Measurements from ENCODE around the gene RAB3A. TPM values are rescaled to one million over a fixed set of nuclear protein-coding genes. Genes with fewer than 3 reads are reported as not detected.

RAB3A gene
- total and polyA plus RNA-seq, 9 of the 15 experiments (the other 6 are each of a cell fraction or from before 2014, with no cell fraction given): 0.17 to 5.1 (median 0.90) TPM; not detected in 1

DNA sequence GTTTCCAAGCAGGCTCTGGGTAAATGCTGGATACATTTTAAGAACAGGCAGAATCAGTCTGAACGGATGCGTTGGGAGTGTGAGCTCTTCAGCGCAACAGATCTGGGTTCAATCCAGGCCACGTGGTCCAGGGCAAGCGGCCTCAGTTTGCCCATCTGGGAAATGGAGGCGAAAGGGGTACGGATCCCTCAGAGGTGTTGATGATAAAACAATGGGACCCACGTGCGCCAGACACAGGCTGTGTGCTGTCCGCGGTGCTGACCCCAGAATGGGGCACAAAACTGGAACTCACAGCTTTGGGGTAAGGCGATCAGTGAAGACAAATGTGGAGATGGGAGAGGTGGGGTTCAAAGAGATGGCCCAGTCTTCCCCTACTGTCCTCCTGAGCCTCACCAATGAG lies 35.5 kb upstream of the RAB3A start (continued):
- TF ChIP-seq ZNF518B (CRISPR knock-in tag; IDR thresholded peaks at IDR 0.05) (no peak), ZNF347 (CRISPR knock-in tag; IDR thresholded peaks at IDR 0.05; ENCODE audit: low read depth) (no peak), MEF2A (IDR thresholded peaks at IDR 0.05; ENCODE audit: control insufficient read depth, low read depth, low read length) (no peak), HSF4 (CRISPR knock-in tag; IDR thresholded peaks at IDR 0.05; ENCODE audit: borderline replicate concordance) (no peak), MAX (CRISPR knock-in tag; IDR thresholded peaks at IDR 0.05) (peak; percentile 95), ELF4 (CRISPR knock-in tag; IDR thresholded peaks at IDR 0.05) (no peak), BCL6 (CRISPR knock-in tag; IDR thresholded peaks at IDR 0.05) (no peak), TGIF2 (CRISPR knock-in tag; IDR thresholded peaks at IDR 0.05) (no peak), ZSCAN29 (IDR thresholded peaks at IDR 0.05) (no peak), ZNF41 (CRISPR knock-in tag; conservative IDR thresholded peaks at IDR 0.05) (no peak), RAD51 (IDR thresholded peaks at IDR 0.05; ENCODE audit: borderline replicate concordance, low read depth) (peak; percentile 17; the same call in 1 of the 2 replicates), EP300 (IDR thresholded peaks at IDR 0.05; ENCODE audit: low read length) (no peak), ILK (tag; IDR thresholded peaks at IDR 0.05; ENCODE audit: borderline replicate concordance, low read depth) (no peak), PHB2 (IDR thresholded peaks at IDR 0.05; ENCODE audit: low read depth) (no peak), ZFP1 (CRISPR knock-in tag; IDR thresholded peaks at IDR 0.05) (no peak), POLR3G (IDR thresholded peaks at IDR 0.05; ENCODE audit: extremely low read depth, insufficient read length, insufficient replicate concordance) (no peak), FUS (optimal IDR thresholded peaks at IDR 0.05; ENCODE audit: low read depth, low read length) (no peak)
- TF ChIP-seq, protein P1, sequence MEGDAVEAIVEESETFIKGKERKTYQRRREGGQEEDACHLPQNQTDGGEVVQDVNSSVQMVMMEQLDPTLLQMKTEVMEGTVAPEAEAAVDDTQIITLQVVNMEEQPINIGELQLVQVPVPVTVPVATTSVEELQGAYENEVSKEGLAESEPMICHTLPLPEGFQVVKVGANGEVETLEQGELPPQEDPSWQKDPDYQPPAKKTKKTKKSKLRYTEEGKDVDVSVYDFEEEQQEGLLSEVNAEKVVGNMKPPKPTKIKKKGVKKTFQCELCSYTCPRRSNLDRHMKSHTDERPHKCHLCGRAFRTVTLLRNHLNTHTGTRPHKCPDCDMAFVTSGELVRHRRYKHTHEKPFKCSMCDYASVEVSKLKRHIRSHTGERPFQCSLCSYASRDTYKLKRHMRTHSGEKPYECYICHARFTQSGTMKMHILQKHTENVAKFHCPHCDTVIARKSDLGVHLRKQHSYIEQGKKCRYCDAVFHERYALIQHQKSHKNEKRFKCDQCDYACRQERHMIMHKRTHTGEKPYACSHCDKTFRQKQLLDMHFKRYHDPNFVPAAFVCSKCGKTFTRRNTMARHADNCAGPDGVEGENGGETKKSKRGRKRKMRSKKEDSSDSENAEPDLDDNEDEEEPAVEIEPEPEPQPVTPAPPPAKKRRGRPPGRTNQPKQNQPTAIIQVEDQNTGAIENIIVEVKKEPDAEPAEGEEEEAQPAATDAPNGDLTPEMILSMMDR (IDR thresholded peaks at IDR 0.05 in 2 of 3, conservative IDR thresholded peaks at IDR 0.05 in 1 of 3; ENCODE audit: insufficient read depth in 2 of 3, low read depth in 1 of 3, low read length in 3 of 3): no peak
